OCI-LY1 (cell line): ENCODE data around the gene CGB5.
"Not testable (repeated sequence)": the region's sequence is repeated elsewhere in the genome, so short reads cannot be mapped to it uniquely, and the experiment has no call there.

Source experiments
- H2AFZ ChIP-seq: fragments of 200-600 bp; sonication (generic), shearing (Covaris generic); 2 replicates; pipeline ENCODE4 v1.6.0; 2014; ENCODE audit warnings: antibody characterized with exemption, mild to moderate bottlenecking, low read length
- H3F3A ChIP-seq: fragments of 200-600 bp; sonication (generic), shearing (Covaris generic); 2 replicates; pipeline ENCODE4 v1.6.0; 2014; ENCODE audit warnings: mild to moderate bottlenecking, antibody characterized with exemption, low read length, moderate library complexity; ENCODE audit not compliant: insufficient read depth
- H3K27ac ChIP-seq: fragments of 200-600 bp; sonication (generic); 2 replicates; pipeline ENCODE4 v1.5.1; 2014; ENCODE audit warnings: low read length, mixed run types, mild to moderate bottlenecking, low read depth; ENCODE audit not compliant: poor library complexity, severe bottlenecking
- H3K27me3 ChIP-seq: fragments of 200-600 bp; sonication (generic); 2 replicates; pipeline ENCODE4 v1.6.0; 2014; ENCODE audit warnings: antibody characterized with exemption, mild to moderate bottlenecking, low read length, moderate library complexity; ENCODE audit not compliant: insufficient read depth
- H3K36me3 ChIP-seq: fragments of 200-600 bp; sonication (generic); 2 replicates; pipeline ENCODE4 v1.6.1; 2014; ENCODE audit warnings: mild to moderate bottlenecking, antibody characterized with exemption, low read length, moderate library complexity, mixed read lengths; ENCODE audit not compliant: insufficient read depth
- H3K4me1 ChIP-seq: fragments of 200-600 bp; sonication (generic); 2 replicates; pipeline ENCODE4 v1.5.1; 2014; ENCODE audit warnings: mild to moderate bottlenecking, low read length, moderate library complexity; ENCODE audit not compliant: insufficient read depth, severe bottlenecking
- H3K4me2 ChIP-seq: fragments of 200-600 bp; sonication (generic), shearing (Covaris generic); 2 replicates; pipeline ENCODE4 v1.6.1; 2014; ENCODE audit warnings: low read length
- H3K4me3 ChIP-seq: fragments of 200-600 bp; sonication (generic); 2 replicates; pipeline ENCODE4 v1.5.1; 2014; ENCODE audit warnings: low read length, low read depth, mild to moderate bottlenecking, mixed read lengths; ENCODE audit not compliant: poor library complexity, severe bottlenecking
- H3K79me2 ChIP-seq: fragments of 200-600 bp; shearing (Covaris generic); 2 replicates; pipeline ENCODE4 v1.6.1; 2016; ENCODE audit warnings: mixed run types, low read length, mixed read lengths; ENCODE audit not compliant: insufficient read depth
- H3K9ac ChIP-seq: fragments of 200-600 bp; sonication (generic), shearing (Covaris generic); 2 replicates; pipeline ENCODE4 v1.6.1; 2014; ENCODE audit warnings: mild to moderate bottlenecking, low read length, mixed read lengths
- H3K9me2 ChIP-seq: fragments of 200-600 bp; sonication (generic), shearing (Covaris generic); 2 replicates; pipeline ENCODE4 v1.6.1; 2014; ENCODE audit warnings: low read depth, mild to moderate bottlenecking, low read length, mixed read lengths
- H3K9me3 ChIP-seq: fragments of 200-600 bp; shearing (Covaris generic); 2 replicates; pipeline ENCODE4 v1.6.1; 2014; ENCODE audit warnings: low read length, mixed read lengths
- H4K20me1 ChIP-seq: fragments of 200-600 bp; sonication (generic), shearing (Covaris generic); 2 replicates; pipeline ENCODE4 v1.6.0; 2016; ENCODE audit warnings: mild to moderate bottlenecking, low read length; ENCODE audit not compliant: insufficient read depth
- EZH2 ChIP-seq: fragments of 200-600 bp; sonication (generic), shearing (Covaris generic); IDR thresholded peaks from 2 replicates; pipeline ENCODE4 v1.8.0; 2017; ENCODE audit warnings: borderline replicate concordance, mixed run types, mild to moderate bottlenecking, antibody characterized with exemption, low read length, moderate library complexity, mixed read lengths
- TF ChIP-seq, protein P1 (sequence below): fragments of 200-600 bp; sonication (generic), shearing (Covaris generic); IDR thresholded peaks from 2 replicates; pipeline ENCODE4 v1.5.1; 2017; ENCODE audit warnings: mild to moderate bottlenecking, antibody characterized with exemption, low read length, moderate library complexity, mixed read lengths

Gene CGB5

DNA sequence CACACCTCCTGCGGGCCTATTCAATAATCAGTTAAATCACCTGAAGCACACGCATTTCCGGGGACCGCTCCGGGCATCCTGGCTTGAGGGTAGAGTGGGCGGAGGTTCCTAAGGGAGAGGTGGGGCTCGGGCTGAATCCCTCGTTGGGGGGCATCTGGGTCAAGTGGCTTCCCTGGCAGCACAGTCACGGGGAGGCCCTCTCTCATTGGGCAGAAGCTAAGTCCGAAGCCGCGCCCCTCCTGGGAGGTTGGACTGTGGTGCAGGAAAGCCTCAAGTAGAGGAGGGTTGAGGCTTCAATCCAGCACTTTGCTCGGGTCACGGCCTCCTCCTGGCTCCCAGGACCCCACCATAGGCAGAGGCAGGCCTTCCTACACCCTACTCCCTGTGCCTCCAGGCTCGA, at the start of gene CGB5:
Gene CGB5 (plus strand): TSS at position 301 of the 400 bp plus-strand sequence. CDS start 362 bp downstream, outside the sequence.
- H3K4me1 ChIP-seq, H3K4me3 ChIP-seq, H3K9me2 ChIP-seq, H3K79me2 ChIP-seq, H3K36me3 ChIP-seq, H4K20me1 ChIP-seq, H3K27me3 ChIP-seq, H3K9ac ChIP-seq, H3F3A ChIP-seq, H3K27ac ChIP-seq, H2AFZ ChIP-seq, H3K9me3 ChIP-seq, H3K4me2 ChIP-seq: not testable (repeated sequence)

GRCh38 chr19:48994035-48994386, 49.6 kb upstream of the CGB5 start:
- peaks cover 24% of the 10 kb centered on the region for H3K4me1 ChIP-seq
- peak overlapping the region; percentile 87 for H3K27ac ChIP-seq
- no peaks in the 10 kb centered on the region for H3K9me3 ChIP-seq
- peak overlapping the region; percentile 98 for H3K9ac ChIP-seq
- no peak overlapping the region for H2AFZ ChIP-seq
- peak overlapping the region; percentile 100 for H3K4me2 ChIP-seq
- H3K79me2 ChIP-seq, result peaks cover 27% of the 10 kb centered on the region
- peaks cover under 1% of the 10 kb centered on the region; the same call in 1 of the 2 replicates for H3K36me3 ChIP-seq
- H3K9me2 ChIP-seq, result no peaks in the 10 kb centered on the region
- H3K27me3 ChIP-seq, result no peaks in the 10 kb centered on the region
- peak overlapping the region; percentile 99 for H3K4me3 ChIP-seq
- TF ChIP-seq, protein P1, sequence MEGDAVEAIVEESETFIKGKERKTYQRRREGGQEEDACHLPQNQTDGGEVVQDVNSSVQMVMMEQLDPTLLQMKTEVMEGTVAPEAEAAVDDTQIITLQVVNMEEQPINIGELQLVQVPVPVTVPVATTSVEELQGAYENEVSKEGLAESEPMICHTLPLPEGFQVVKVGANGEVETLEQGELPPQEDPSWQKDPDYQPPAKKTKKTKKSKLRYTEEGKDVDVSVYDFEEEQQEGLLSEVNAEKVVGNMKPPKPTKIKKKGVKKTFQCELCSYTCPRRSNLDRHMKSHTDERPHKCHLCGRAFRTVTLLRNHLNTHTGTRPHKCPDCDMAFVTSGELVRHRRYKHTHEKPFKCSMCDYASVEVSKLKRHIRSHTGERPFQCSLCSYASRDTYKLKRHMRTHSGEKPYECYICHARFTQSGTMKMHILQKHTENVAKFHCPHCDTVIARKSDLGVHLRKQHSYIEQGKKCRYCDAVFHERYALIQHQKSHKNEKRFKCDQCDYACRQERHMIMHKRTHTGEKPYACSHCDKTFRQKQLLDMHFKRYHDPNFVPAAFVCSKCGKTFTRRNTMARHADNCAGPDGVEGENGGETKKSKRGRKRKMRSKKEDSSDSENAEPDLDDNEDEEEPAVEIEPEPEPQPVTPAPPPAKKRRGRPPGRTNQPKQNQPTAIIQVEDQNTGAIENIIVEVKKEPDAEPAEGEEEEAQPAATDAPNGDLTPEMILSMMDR, result no peak
- TF ChIP-seq EZH2, result no peak
- H4K20me1 ChIP-seq, result no peaks in the 10 kb centered on the region
- no peaks in the 10 kb centered on the region for H3F3A ChIP-seq

- no peaks in the 10 kb centered on the region for H3K9me2 ChIP-seq
- no peaks in the 10 kb centered on the region for H3K9me3 ChIP-seq
- H3K36me3 ChIP-seq, result peaks cover 27% of the 10 kb centered on the region
- peaks cover 21% of the 10 kb centered on the region for H3K79me2 ChIP-seq
- H3K27ac ChIP-seq, result no peak overlapping the region
- H3K9ac ChIP-seq, result no peak overlapping the region
- TF ChIP-seq EZH2, result no peak
- TF ChIP-seq, protein P1, result peak; percentile 70
- H3K4me1 ChIP-seq, result peaks cover 20% of the 10 kb centered on the region
- no peak overlapping the region for H2AFZ ChIP-seq
- H3K27me3 ChIP-seq, result no peaks in the 10 kb centered on the region
- no peak overlapping the region for H3K4me3 ChIP-seq
- H3F3A ChIP-seq, result no peaks in the 10 kb centered on the region
- H3K4me2 ChIP-seq, result no peak overlapping the region
- no peaks in the 10 kb centered on the region for H4K20me1 ChIP-seq
These were observed 45.7 kb upstream of the CGB5 start for GRCh38 chr19:48997972-48998371.

GRCh38 chr19:48999481-49000325, 43.9 kb upstream of the CGB5 start:
- H3K9me2 ChIP-seq, result no peaks in the 10 kb centered on the region
- no peaks in the 10 kb centered on the region for H3K27me3 ChIP-seq
- H3F3A ChIP-seq, result no peaks in the 10 kb centered on the region
- peaks cover 12% of the 10 kb centered on the region; the same call in 1 of the 2 replicates for H3K79me2 ChIP-seq
- H3K9me3 ChIP-seq, result no peaks in the 10 kb centered on the region
- no peak overlapping the region for H3K27ac ChIP-seq
- H3K4me2 ChIP-seq, result no peak overlapping the region
- TF ChIP-seq, protein P1, result peak; percentile 83
- no peak for TF ChIP-seq EZH2
- peaks cover 44% of the 10 kb centered on the region for H3K36me3 ChIP-seq
- no peaks in the 10 kb centered on the region for H4K20me1 ChIP-seq
- no peak overlapping the region for H3K9ac ChIP-seq
- H2AFZ ChIP-seq, result no peak overlapping the region
- peaks cover 13% of the 10 kb centered on the region for H3K4me1 ChIP-seq
- no peak overlapping the region for H3K4me3 ChIP-seq
